Measurements from ENCODE around the gene ZNF587B.
"Not testable (repeated sequence)": the region's sequence is repeated elsewhere in the genome, so short reads cannot be mapped to it uniquely, and the experiment has no call there.

The ZNF587B gene

DNA sequence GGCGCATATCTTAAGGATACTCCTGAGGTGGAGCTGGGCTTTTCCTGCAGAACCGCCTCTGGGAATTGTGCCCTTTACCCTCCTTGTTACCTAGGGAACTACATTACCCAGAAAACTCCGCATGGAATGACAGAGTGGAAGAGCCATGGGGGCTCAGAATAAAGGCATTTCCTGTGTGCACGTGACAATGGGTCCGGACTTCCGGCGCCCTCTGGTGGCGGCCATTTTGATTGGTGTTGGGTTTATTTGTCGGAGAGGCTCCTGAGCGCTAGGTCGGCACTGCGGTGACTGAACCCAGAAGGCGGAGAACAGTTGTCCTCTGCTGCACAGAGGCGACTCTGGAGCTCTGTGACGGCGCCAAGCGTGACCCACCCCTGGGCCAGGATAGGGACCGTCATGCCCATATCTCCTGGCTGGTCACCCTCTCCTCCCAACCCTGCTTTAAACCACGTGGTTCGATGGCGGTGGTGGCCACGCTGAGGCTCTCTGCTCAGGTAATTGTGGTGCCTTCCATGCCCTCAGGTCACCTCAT, at the start of gene ZNF587B:
ZNF587B (plus strand) TSS at position 229 of the 532 bp plus-strand sequence; CDS start at position 459, 230 bp downstream.
- peak; percentile 13 for DNase-seq

DNA sequence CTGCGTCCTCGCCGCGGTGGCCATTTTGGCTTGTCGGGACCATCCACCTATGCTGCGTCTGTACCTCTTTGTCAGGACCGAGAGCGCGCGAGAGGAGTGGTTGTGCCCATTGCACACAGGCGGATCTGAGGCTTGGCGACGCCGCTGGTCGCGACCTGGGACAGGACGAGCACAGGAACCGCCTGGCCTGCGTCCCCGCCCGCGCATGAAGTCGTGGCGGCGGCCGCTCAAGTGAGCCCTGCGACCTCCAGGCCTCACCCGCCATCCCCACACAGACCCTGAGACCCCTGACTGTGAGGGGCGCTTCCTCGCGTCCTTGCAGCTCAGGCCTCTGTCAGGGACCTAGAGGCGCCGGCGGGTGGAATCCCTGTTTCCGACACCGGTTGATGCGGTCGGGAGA, 43.8 kb upstream of the ZNF587B start:
- DNase-seq = no peak

DNA sequence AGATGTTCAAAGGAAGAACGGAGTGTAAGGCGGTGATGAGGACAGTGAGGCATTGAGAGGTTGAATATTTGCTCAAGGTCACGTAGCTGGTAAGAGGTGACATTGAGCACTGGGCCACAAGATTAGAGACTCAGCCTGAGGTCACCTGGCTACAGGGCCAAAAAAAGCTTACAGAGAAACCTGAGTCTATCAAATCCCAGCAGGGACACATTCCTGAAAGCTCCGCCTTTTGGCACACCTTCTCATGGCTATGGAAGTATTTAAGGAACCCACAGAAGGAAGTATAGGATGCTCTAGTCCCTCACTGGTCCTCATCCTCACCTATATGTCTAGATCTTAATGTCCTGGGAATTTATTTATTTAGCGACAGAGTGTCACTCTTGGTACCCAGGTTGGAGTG, 43.2 kb upstream of the ZNF587B start:
- no peak for DNase-seq

DNA sequence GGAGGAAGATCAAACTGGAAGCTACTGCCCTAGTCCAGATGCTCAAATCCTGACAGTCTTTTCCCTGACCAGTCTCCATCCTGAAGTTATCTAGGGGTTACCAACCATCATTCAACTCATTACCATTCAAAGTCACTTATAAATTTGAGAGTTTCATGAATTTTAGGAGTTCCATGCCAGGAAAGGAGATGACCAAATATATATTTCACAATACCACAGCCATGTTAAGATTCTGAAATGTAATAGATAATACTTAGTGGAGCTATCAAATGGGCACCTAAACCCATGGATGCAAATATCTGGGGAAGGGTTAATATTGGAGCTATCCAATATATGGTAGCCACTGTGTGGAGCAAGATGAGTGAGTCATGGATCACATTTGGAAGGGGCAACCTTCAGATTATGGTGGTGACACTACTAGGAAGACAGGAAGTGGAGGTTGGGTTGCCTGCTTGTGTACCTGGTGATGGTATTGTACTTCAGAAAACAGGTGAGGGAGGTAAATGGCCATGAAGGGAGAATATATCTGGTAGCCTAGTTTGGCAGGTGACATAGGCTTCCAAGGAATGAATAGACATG, 41.9 kb upstream of the ZNF587B start:
- DNase-seq = no peak

DNA sequence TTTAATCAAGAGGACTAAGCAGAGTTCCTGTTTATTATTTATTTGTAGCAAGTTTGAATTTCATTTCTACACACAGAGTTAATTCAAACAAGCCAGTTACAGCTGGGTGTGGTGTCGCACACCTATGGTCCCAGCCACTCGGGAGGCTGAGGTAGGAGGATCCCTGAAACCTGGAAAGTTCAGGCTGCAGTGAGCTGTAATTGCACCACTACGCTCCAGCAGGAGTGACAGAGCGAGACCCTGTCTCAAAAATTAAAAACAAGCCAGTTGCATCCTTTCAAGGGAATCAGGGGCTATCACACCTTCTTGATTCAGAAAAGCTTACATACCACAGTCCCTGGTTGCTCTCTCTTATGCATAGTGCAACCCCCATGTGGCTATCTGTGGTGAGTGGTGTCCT, 40.8 kb upstream of the ZNF587B start:
- DNase-seq = no peak

DNA sequence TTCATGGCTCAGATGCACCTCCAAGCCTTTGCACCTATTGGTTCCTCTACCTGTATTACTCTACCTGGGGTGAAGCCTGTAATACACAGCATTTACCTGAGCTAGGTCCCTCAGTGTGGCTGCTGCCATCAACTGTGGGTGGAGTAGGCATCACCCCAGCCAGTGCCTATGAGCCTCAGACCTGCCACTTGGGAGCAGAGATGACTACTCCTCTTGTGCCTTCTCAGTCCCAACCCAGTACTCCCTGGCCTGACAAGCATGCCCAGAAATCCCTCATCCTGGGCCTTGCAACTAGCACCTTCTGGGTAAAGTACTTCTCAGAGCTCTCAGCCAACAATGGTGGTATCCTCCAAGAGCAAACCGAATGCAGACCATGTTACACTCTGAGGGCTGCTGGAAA, 33.5 kb upstream of the ZNF587B start:
- DNase-seq = not testable (repeated sequence)

DNA sequence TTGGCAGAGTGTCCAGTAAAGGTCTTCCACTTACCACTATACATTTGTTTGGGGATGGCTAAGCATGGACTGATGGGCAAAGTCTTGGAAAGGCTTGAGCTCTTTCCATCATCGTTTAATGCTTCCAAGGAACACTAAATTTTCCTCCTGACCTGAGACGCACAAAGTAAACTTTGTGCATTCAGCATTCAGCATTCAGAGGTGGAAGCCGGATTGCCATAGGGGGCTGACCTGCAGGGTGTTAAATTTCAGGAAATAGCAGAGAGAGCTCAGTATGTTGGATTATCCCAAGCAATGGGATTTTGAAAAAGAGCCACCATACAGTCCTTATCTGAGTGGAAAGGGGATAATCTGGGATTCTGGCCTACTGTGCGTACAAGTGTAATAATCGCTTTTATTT, 29.4 kb upstream of the ZNF587B start:
- no peak for DNase-seq

DNA sequence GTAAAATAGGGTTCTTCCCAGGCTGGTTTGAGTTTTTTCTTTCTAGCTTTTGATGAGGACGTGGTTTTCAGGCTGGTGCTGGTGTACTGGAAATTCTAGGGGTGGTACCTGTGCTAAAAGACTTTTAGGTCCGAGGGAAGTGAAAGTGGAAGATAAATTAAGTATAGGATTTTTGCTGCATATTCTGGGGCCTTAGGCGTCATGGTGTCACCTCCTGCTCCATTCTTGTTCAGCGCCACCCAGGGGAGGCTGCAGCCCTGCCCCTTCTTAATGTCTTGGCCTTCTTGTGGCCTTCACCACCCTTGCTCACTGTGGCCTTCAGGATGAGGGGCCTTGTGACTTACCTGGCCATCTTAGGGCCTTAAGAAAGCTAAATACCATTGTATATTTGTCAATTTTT, 27.8 kb upstream of the ZNF587B start:
- DNase-seq = no peak

DNA sequence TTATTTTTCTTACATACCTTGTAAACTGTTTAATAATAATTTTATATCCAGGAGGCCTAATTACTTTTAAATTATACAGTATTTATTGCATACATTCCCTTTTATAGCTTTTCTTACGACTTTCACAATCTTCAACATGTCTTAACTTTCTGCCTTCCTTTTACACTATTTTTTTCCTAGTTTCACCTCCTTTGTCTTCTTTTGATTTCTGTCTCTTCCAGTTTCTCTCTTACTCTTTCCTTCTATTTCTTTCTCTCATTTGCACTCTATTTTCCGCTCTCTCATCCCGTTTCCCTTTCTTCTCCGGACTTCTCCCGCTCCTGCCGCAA, 26.9 kb upstream of the ZNF587B start:
- DNase-seq = no peak

DNA sequence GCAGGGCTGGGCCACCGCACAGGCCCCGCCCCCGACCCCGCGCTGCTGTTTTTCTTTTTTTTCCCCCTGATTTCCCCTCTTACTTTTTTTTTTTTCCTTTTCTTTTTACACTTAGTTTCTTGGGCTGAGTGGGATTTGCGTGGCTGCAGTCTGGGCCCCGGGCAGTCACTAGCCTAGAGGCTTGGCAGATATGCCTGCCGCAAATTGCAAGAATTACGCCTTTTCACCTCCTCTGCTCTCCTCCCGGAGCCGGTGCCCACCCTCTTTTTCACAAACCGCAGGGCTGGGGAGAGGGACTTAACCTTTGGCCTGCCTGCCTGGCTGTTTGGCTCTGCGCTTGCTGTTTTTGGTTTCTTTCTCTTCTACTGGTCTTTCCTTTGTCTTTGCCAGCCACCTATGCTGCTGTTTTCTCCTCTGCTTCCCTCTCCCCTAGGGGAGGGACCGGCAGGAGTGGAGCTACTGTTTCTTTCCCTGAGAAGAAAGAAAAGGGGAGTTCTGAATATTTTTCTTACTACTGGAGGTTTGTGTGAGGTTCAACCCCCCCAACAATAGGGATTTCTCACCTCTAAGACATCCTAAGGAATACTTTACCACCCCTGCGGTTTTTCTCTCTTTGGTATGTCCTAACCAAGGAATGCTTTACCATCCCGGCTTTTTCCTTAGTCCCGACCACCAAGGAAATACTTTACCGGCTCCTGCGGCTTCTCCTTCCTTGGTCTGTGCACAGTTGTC, 26.3 kb upstream of the ZNF587B start:
- DNase-seq = no peak

DNA sequence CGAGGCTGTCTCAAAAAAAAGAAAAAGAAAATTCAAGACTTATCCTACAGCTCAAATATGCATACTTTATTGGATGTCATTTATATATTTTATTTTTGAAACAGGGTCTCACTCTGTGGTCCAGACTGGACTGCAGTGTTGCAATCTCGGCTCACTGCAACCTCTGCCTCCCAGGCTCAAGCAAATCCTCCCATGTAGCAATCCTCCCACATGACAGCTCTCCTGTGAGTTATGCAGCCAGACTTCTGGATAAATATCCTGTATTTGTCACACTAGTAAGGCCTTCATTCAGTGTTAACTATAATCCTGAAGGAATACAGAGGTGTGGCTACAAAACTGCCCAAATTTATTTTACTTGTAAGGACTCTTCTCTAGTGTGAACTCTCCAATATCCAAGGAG, 22.6 kb upstream of the ZNF587B start:
- no peak for DNase-seq

DNA sequence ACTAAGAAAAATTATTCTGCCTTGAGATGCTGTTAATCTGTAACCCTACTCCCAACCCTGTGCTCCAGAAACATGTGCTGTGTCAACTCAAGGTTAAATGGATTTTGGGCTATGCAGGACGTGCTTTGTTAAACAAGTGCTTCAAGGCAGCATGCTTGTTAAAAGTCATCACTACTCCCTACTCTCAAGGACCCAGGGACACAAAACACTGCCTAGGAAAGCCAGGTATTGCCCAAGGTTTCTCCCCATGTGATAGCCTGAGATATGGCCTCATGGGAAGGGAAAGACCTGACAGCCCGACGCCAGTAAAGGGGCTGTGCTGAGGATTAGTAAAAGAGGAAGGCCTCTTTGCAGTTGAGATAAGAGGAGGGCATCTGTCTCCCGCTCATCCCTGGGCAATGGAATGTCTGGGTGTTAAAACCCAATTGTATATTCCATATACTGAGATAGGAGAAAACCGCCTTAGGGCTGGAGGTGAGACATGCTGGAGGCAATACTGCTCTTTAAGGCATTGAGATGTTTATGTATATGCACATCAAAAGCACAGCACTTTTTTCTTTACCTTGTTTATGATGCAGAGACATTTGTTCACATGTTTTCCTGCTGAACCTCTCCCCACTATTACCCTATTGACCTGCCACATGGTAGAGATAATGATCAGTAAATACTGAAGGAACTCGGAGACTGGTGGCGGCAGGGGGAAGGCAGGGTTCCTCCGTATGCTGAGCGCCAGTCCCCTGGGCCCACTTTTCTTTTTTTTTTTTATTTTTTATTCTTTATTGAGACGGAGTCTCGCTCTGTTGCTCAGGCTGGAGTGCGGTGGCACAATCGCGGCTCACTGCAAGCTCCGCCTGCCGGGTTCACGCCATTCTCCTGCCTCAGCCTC, 19.4 kb upstream of the ZNF587B start:
- DNase-seq = not testable (repeated sequence)

DNA sequence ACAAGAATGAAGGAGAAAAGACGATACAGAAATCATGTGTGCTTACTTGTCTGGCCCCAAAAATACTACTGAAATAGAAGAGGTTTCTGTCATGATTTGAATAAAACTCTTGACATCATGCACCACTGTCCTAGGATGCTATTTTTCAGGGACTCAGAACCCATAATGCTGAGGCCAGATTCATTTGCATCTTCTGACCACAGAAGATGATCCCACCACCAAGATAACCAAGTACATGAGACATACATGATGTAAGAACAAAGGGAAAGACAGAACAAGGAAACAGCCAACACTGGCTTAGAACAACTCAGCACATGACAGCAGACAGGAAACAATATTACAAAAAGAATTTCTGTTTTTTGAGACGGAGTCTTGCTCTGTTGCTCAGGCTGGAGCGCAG, 17.9 kb upstream of the ZNF587B start:
- no peak for DNase-seq

DNA sequence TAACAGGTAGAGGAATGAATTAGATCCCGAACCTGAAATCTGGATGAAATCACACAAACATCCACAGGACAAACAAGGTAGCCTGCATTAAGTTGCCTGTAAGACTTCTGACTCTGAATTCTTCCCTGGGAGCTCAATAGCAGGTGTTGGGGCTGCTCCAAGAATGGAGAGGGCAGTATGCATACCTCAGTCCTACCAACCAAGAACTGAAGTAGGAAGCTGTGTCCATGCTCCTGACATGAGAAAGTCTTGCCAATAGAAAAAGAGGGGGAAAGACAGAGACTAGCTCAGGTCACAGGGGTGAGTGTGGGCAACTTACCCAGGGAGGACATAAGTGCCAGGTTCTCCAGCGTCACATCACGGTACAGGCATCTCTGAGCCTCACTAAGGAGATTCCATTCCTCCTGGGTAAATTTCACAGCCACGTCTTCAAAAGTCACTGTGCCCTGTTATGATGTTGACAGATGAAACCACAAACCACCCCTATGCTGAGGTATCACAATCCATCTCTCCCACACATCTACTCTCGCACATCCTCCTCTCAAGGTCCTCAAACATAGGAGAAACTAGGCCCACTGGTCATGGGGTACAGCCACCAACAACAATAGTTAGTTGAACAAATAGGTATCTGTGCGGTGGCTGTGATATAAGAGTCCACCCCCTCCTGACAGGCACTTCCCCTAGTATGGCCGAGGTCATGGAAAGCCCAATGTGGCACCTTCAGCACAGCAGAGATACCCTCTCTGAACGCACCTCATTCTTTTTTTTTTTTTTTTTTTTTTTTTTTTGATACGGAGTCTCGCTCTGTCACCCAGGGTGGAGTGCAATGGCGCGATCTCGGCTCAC, 16.9 kb upstream of the ZNF587B start:
- not testable (repeated sequence) for DNase-seq

DNA sequence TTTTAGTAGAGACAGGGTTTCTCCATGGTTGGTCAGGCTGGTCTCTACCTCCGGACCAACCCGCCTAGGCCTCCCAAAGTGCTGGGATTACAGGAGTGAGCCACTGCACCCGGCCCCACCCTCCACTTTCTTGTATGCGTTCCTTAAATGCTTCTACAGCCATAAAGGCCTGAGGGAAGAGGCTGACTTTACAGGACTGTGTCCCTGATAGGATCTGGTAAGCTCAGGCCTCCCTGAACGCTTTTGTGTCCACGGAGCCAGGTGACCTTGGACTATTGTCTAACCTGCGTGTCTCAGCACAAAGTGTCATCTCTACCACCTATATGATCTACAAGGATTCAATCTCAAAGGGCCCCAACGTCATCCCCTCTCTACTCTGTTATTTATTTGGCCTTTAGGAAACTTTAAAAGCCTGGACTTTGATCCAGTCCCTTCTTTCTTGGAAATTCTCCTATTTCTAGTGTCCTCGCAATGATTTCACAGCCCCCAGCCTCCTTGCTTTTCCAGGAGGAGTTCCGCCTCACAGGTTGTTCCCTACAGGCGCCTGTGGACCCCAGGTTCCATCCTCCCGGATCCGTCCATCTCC, 16.1 kb upstream of the ZNF587B start:
- no peak for DNase-seq

DNA sequence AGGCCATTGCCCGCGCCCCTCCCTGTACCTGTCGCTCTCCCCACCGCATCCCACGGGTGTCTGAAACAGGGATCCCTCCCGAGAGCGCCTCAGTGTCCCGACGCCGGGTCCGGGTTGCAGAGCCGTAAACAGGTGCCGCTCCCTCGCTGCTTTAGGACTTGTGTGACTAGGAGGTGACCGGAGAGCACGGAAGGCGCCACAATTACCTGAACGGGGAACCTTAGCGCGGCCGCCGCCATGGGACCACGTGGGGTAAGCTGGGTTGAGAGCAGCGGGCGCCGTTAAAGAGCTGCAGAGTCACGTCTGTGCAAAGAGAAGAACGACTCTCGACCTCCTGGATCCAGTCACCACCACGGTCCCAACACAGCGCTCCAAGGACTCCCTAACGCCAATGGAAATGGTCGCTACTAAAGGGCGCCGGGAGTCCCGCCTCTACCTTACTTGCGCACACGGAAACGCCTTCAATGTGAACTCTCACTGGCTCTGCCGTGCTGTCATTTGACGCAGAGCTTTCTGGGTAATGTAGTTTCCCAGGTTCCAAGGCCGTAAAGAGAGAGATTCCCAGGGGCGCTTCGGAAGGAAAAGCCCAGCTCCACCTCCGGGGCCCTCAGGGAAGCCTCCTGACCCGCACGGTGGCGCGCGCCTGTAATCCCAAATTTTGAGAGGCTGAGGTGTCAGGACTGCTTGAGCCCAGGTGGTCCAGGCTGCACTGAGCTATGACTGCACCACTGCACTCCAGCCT, 15.4 kb upstream of the ZNF587B start, which contains the start of gene ZNF552:
ZNF552 (minus strand) TSS at position 409 of the 742 bp plus-strand sequence; CDS start at position 239, 170 bp downstream.
- peak; percentile 66 for DNase-seq

DNA sequence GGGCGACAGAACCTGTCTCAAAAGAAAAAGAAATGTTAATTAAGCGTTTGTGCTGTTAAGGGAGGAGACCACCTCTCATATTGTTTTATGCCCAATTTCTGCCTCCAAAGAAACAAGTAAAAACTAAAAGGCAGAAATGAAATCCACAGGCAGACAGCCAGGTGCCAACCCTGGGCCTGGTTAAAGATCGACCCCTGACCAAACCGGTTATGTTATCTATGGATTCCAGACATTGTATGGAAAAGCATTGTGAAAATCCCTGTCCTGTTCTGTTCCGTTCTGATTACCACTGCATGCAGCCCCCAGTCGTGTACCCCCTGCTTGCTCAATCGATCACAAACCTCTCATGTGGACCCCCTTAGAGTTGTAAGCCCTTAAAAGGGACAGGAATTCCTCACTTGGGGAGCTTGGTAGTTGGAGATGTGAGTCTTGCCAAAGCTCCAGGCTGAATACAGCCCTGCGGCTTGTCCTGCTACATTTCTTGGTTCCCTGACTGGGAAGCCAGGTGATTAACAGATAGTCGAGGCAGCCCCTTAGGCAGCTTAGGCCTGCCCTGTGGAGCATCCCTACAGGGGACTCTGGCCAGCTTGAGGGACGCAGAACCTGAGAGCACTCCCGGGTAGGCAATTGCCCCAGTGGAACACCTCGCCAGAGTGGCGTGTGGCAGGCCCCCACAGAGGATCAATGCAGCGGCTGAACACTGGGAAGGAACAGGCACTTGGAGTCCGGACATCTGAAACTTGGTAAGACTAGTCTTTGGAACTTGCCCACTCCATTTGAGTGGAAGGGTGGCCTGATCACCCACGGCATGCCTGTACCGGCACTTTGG, 14.6 kb upstream of the ZNF587B start:
- no peak for DNase-seq

DNA sequence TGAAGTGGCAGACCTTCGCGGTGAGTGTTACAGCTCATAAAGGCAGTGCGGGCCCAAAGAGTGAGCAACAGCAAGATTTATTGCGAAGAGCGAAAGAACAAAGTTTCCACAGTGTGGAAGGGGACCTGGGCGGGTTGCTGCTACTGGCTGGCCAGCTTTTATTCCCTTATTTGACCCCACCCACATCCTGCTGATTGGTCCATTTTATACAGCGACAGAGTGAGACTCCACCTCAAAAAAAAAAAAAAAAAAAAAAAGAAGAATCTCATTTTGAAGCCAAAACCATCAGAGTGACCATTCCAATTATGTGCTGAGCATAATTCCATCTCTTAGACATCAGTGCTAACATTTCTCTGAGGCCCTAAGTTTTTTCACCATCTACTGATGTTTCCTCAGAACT, 13.4 kb upstream of the ZNF587B start:
- no peak for DNase-seq

DNA sequence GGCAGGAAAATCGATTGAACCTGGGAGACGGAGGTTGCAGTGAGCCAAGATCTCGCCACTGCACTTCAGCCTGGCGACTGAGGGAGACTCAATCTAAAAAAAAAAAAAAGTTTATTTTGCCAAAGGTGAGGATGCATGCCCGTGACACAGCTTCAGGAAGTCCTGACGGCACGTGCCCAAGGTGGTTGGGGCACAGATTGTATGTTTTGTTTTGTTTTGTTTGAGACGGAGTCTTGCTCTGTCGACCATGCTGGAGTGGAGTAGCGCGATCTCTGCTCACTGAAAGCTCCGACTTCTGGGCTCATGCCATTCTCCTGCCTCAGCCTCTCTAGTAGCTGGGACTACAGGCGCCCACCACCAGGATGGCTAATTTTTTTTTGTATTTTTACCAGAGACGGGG, 12.1 kb upstream of the ZNF587B start:
- DNase-seq = no peak

DNA sequence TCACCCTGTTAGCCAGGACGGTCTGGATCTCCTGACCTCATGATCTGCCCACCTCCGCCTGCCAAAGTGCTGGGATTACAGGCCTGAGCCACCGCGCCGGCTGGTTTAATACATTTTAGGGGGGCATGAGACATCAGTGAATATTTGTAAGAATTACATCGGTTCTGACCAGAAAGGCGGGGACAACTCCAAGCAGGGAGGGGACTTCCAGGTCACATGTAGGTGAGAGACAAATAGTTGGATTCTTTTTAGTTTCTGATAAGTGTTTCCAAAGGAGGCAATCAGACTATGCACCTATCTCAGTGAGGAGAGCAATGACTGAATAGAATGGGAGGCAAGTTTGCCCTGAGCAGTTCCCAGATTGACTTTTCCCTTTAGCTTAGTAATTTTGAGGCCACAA, 11.7 kb upstream of the ZNF587B start:
- no peak for DNase-seq

Data from activated effector memory CD4-positive, alpha-beta T cell treated with Interleukin-2 at 50 U/mL for 16 hours (primary cell).